ENCODE results near the gene ARID2. TPM values are rescaled to one million over a fixed set of nuclear protein-coding genes. Genes with fewer than 3 reads are reported as not detected.
A peak's percentile ranks its signal among the peaks of the same experiment; 100 is the strongest.

ARID2 gene
- total and polyA plus RNA-seq, 2 of the 4 experiments (the other 2 are of a cell fraction) = 5.4 to 28.1 TPM

DNA sequence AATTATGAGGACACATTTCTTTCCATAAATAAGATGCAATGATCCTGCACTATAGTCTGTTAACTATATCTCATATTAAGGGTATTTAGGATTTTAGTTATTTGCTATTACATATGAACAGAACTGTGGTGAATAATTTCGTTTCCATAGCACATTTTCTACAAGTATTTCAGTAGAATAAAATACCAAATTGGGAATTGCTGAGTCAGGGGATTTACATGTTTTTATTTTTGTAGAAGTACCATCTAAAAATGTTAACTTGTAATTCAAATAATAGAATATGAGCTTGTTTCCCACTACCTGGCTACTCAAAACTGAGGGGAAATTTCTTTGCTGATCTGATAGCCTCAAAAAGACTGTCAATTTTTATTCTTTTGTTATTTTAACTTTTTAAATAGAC is 136.8 kb downstream of the ARID2 start:
- H3K14ac ChIP-seq (replicated peaks; ENCODE audit: low read depth, low read length) = no peak overlapping the region
- no peak overlapping the region for H3K4ac ChIP-seq (ENCODE audit: low read depth, low read length)
- H3K79me1 ChIP-seq (ENCODE audit: low read depth in 1 of 2, low read length in 2 of 2) = peaks cover 0 to 14% of the 10 kb centered on the region in 2 experiments; a peak in 2 of 4 replicates
- H4K8ac ChIP-seq (ENCODE audit: low read depth in 2 of 2, low read length in 2 of 2) = no peak overlapping the region
- H3K23ac ChIP-seq (ENCODE audit: low read depth, low read length) = no peak overlapping the region
- no peak for ATAC-seq (ENCODE audit: low read depth)
- intact Hi-C loops (cut with micrococcal nuclease) (no loop called here), dilution Hi-C loops (cut with HindIII; ENCODE audit: low sequenced_read_pairs, unreplicated experiment) (no loop called here), in situ Hi-C loops (cut with MboI; ENCODE audit: low sequenced_read_pairs) (no loop called here)
- no peak overlapping the region for H2BK120ac ChIP-seq (ENCODE audit: low read depth, low read length)
- no peak overlapping the region for H3K18ac ChIP-seq (ENCODE audit: low read depth, low read length)
- ChIA-PET CTCF (no interaction called here), POLR2A (ENCODE audit: unreplicated experiment) (no interaction called here)
- no TSS peak for BruUV-seq (replicated peaks)
- H2AK5ac ChIP-seq (ENCODE audit: low read depth, low read length) = no peak overlapping the region
- no peak overlapping the region for H2AFZ ChIP-seq (replicated peaks; ENCODE audit: low read length, poor library complexity)
- WGBS, 2 experiments (ENCODE audit: extremely low coverage in 2 of 2, insufficient read length in 1 of 2) = no CpG with 5 or more reads among the region's 1 CpG
- H2BK5ac ChIP-seq (ENCODE audit: low read depth, low read length, poor library complexity, severe bottlenecking) = no peak overlapping the region
- no peak overlapping the region for H2BK15ac ChIP-seq (ENCODE audit: low read depth, low read length)
- H3K56ac ChIP-seq (ENCODE audit: extremely low read depth, insufficient read depth, low read length) = no peak overlapping the region
- no peaks in the 10 kb centered on the region for H4K20me1 ChIP-seq (ENCODE audit: insufficient read depth, low read length)
- no peak overlapping the region for H3K4me2 ChIP-seq (ENCODE audit: low read depth, low read length)
- H4K5ac ChIP-seq (ENCODE audit: low read depth, low read length) = no peak overlapping the region
- DNase-seq = no peak
- H4K91ac ChIP-seq (ENCODE audit: insufficient read depth, low read depth, low read length) = no peak overlapping the region
- H3K4me3 ChIP-seq (ENCODE audit: insufficient read depth, low read depth, low read length) = no peak overlapping the region
- 0 out of 2 replicates have a peak, but pooled peaks cover 3% of the 10 kb centered on the region for H3K9me1 ChIP-seq (ENCODE audit: insufficient read depth, low read length)
- H3K36me3 ChIP-seq (ENCODE audit: control insufficient read depth, insufficient read depth, low read length) = peaks cover 3% of the 10 kb centered on the region; the same call in 1 of the 2 replicates
- no peak overlapping the region for H3K9ac ChIP-seq (ENCODE audit: low read depth, low read length)
- no peaks in the 10 kb centered on the region for H3K9me3 ChIP-seq (ENCODE audit: control insufficient read depth, insufficient read depth, low read length)
- H2AK9ac ChIP-seq (replicated peaks; ENCODE audit: low read depth, low read length, poor library complexity) = no peak overlapping the region
- H3K27me3 ChIP-seq (ENCODE audit: control insufficient read depth, insufficient read depth, low read length) = no peaks in the 10 kb centered on the region
- no peak overlapping the region for H2BK20ac ChIP-seq (ENCODE audit: low read depth, low read length)
- TF ChIP-seq MAFK (IDR thresholded peaks at IDR 0.05; ENCODE audit: low read depth, low read length) = peak; percentile 99
- no peak for TF ChIP-seq USF2 (IDR thresholded peaks at IDR 0.05; ENCODE audit: low read depth, low read length)
- no peak overlapping the region for H3K27ac ChIP-seq (ENCODE audit: insufficient read depth, low read length)
- H3K4me1 ChIP-seq (ENCODE audit: control insufficient read depth, insufficient read depth, low read length) = no peaks in the 10 kb centered on the region
